Hindlimb muscle (tissue), 1 donor: Measurements from ENCODE around the gene MYADML2. TPM values are rescaled to one million over a fixed set of nuclear protein-coding genes. Genes with fewer than 3 reads are reported as not detected.

Source experiments
- DNase-seq: peaks from one replicate; pipeline ENCODE4 v3.0.0-alpha.2; 2013
- polyA plus RNA-seq: library from polyadenylated mRNA; unstranded; fragments of 120-200 nt; gene quantifications from one replicate; pipeline ENCODE4 v1.2.1, GENCODE V29; 2013; ENCODE audit not compliant: insufficient read length

The MYADML2 gene
- polyA plus RNA-seq, 1 donor = 25.0 TPM

- DNase-seq = no peak
Measured at GRCh38 chr17:81898029-81898866, 48.8 kb downstream of the MYADML2 start.

GRCh38 chr17:81895400-81895799 is 51.6 kb downstream of the MYADML2 start:
- DNase-seq = no peak

- no peak for DNase-seq
Measured at GRCh38 chr17:81891303-81891552, 55.8 kb downstream of the MYADML2 start.

- no peak for DNase-seq
Measured at GRCh38 chr17:81890447-81891302, 56.4 kb downstream of the MYADML2 start.

Other genes with a start within 250 kb of the MYADML2 start
- 55.2 TPM for gene MRPL12, start 243.9 kb downstream of the MYADML2 start, polyA plus RNA-seq
- gene SLC25A10, start 234.9 kb downstream of the MYADML2 start, polyA plus RNA-seq = 5.3 TPM
- not detected for gene GCGR, start 143.1 kb downstream of the MYADML2 start, polyA plus RNA-seq
- 135 TPM for gene MCRIP1, start 113.9 kb downstream of the MYADML2 start, polyA plus RNA-seq
- 52.6 TPM for gene PPP1R27, start 112.2 kb downstream of the MYADML2 start, polyA plus RNA-seq
- 366 TPM for gene P4HB, start 86.7 kb downstream of the MYADML2 start, polyA plus RNA-seq
- gene ARHGDIA, start 75.9 kb downstream of the MYADML2 start, polyA plus RNA-seq = 166 TPM
- 57.6 TPM for gene ALYREF, start 55.6 kb downstream of the MYADML2 start, polyA plus RNA-seq
- 116 TPM for gene ANAPC11, start 55.5 kb downstream of the MYADML2 start, polyA plus RNA-seq
- gene NPB, start 45.0 kb downstream of the MYADML2 start, polyA plus RNA-seq = 0.96 TPM
- 11.5 TPM for gene PCYT2, start 35.8 kb downstream of the MYADML2 start, polyA plus RNA-seq
- gene SIRT7, start 29.1 kb downstream of the MYADML2 start, polyA plus RNA-seq = 9.3 TPM
- 16.3 TPM for gene MAFG, start 19.5 kb downstream of the MYADML2 start, polyA plus RNA-seq
- 56.7 TPM for gene PYCR1, start 9.9 kb downstream of the MYADML2 start, polyA plus RNA-seq
- 4.4 TPM for gene NOTUM, start 14.0 kb upstream of the MYADML2 start, polyA plus RNA-seq
- gene ASPSCR1, start 30.4 kb upstream of the MYADML2 start, polyA plus RNA-seq = 30.0 TPM
- gene CENPX, start 75.6 kb upstream of the MYADML2 start, polyA plus RNA-seq = 36.0 TPM
- 10.6 TPM for gene LRRC45, start 76.1 kb upstream of the MYADML2 start, polyA plus RNA-seq
- gene RAC3, start 84.4 kb upstream of the MYADML2 start, polyA plus RNA-seq = 7.1 TPM
- gene DCXR, start 90.5 kb upstream of the MYADML2 start, polyA plus RNA-seq = 31.5 TPM
- 34.8 TPM for gene RFNG, start 104.6 kb upstream of the MYADML2 start, polyA plus RNA-seq
- 84.4 TPM for gene GPS1, start 104.7 kb upstream of the MYADML2 start, polyA plus RNA-seq
- gene DUS1L, start 118.6 kb upstream of the MYADML2 start, polyA plus RNA-seq = 63.4 TPM
- gene FASN, start 151.0 kb upstream of the MYADML2 start, polyA plus RNA-seq = 34.7 TPM